Calu3 (cell line): ENCODE results near the gene ARHGAP45. TPM values are rescaled to one million over a fixed set of nuclear protein-coding genes. Genes with fewer than 3 reads are reported as not detected.

Source experiments
- BruUV-seq: library from RNA; stranded (reverse); fragments of 400-500 nt; replicated peaks from 2 replicates; lab custom pipeline; 2021; lab: Mats Ljungman, UMichigan
- CTCF ChIA-PET: fragments of 300-600 bp; sonication (Branson Sonifier 250); formaldehyde crosslinking; loops from one replicate; lab custom pipeline; 2022; ENCODE audit warnings: antibody characterized with exemption; lab: Charles Lee
- DNase-seq: peaks from one replicate; pipeline ENCODE4 v3.0.0; 2022
- H3K27ac Mint-ChIP-seq: one replicate; pipeline ENCODE4 v1.8.0; 2022; ENCODE audit warnings: mixed read lengths; ENCODE audit not compliant: unreplicated experiment
- H3K27me3 Mint-ChIP-seq: one replicate; pipeline ENCODE4 v1.8.0; 2022; ENCODE audit warnings: mixed read lengths; ENCODE audit not compliant: unreplicated experiment
- H3K36me3 Mint-ChIP-seq: one replicate; pipeline ENCODE4 v1.8.0; 2022; ENCODE audit warnings: mild to moderate bottlenecking, moderate library complexity, mixed read lengths; ENCODE audit not compliant: insufficient read depth, unreplicated experiment
- H3K4me1 Mint-ChIP-seq: one replicate; pipeline ENCODE4 v1.8.0; 2022; ENCODE audit warnings: mild to moderate bottlenecking, low read depth, mixed read lengths; ENCODE audit not compliant: unreplicated experiment
- H3K4me3 Mint-ChIP-seq: one replicate; pipeline ENCODE4 v1.8.0; 2022; ENCODE audit warnings: mild to moderate bottlenecking, low read depth, moderate library complexity, mixed read lengths; ENCODE audit not compliant: unreplicated experiment
- H3K9me3 Mint-ChIP-seq: one replicate; pipeline ENCODE4 v1.8.0; 2022; ENCODE audit warnings: low read depth, mixed read lengths; ENCODE audit not compliant: unreplicated experiment
- intact Hi-C: fragments of 100-400 bp; cut with micrococcal nuclease; formaldehyde crosslinking; loops from one replicate; pipeline ENCODE4 v1.10.0; 2022; ENCODE audit not compliant: unreplicated experiment
- total RNA-seq: library from RNA; stranded (reverse); gene quantifications from 2 replicates; pipeline ENCODE4 v1.2.3, GENCODE V29; 2022
- TF ChIP-seq, protein P1 (sequence below): fragments of 200-600 bp; IDR thresholded peaks from one replicate; pipeline ENCODE4 v1.8.0; 2022; ENCODE audit warnings: antibody characterized with exemption; ENCODE audit not compliant: unreplicated experiment

ARHGAP45 gene
- total RNA-seq, 1 experiment from 2014 or later = 10.4 TPM

DNA sequence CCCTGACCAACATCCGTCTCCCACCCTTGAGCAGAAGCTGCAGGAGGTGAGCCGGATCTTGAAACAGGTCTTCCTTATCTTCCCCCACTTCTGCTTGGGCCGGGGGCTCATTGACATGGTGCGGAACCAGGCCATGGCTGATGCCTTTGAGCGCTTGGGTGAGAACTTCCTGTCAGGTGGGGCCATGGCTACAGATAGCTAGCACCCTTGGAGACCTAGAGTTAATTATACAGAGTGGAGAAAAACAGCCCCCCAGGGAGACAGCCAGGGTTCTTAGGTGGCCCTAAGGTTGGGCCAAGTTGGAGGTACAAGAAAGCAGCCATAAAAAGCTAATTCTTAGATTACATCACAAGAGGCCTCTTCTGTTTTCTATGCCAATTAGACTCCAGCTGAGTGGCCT, 8.9 kb upstream of the ARHGAP45 start:
- TF ChIP-seq, protein P1, sequence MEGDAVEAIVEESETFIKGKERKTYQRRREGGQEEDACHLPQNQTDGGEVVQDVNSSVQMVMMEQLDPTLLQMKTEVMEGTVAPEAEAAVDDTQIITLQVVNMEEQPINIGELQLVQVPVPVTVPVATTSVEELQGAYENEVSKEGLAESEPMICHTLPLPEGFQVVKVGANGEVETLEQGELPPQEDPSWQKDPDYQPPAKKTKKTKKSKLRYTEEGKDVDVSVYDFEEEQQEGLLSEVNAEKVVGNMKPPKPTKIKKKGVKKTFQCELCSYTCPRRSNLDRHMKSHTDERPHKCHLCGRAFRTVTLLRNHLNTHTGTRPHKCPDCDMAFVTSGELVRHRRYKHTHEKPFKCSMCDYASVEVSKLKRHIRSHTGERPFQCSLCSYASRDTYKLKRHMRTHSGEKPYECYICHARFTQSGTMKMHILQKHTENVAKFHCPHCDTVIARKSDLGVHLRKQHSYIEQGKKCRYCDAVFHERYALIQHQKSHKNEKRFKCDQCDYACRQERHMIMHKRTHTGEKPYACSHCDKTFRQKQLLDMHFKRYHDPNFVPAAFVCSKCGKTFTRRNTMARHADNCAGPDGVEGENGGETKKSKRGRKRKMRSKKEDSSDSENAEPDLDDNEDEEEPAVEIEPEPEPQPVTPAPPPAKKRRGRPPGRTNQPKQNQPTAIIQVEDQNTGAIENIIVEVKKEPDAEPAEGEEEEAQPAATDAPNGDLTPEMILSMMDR = no peak
- no peak overlapping the region for H3K4me3 Mint-ChIP-seq
- no TSS peak for BruUV-seq
- H3K9me3 Mint-ChIP-seq = no peaks in the 10 kb centered on the region
- no peak for DNase-seq
- H3K4me1 Mint-ChIP-seq = peaks cover 8% of the 10 kb centered on the region
- intact Hi-C loops = no loop called here
- CTCF ChIA-PET = no interaction called here
- peaks cover 17% of the 10 kb centered on the region for H3K36me3 Mint-ChIP-seq
- no peaks in the 10 kb centered on the region for H3K27me3 Mint-ChIP-seq
- no peak overlapping the region for H3K27ac Mint-ChIP-seq

- BruUV-seq = no TSS peak
- CTCF ChIA-PET = no interaction called here
- TF ChIP-seq, protein P1 = no peak
Measured at GRCh38 chr19:1060689-1061088, 6.3 kb upstream of the ARHGAP45 start.

DNA sequence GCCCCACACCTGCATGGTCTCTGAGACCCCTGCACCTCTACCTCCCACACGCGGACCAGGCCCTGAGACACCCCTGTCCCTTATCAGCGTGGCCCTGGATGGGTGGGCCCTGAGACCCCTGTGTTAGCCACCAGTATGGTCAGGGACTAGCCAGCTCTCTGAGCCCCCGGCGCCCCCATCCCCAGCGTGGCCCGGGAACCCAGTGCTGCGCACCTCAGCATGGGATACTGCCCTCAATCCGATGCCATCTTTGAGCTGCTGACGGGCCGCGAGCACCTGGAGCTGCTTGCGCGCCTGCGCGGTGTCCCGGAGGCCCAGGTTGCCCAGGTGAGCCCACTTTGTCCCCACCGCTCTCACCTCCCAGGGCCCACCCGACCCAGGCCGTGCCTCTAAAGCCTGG, 5.0 kb upstream of the ARHGAP45 start:
- CTCF ChIA-PET = interaction anchor here (0.7 kb wide), 1 partner anchor 347 kb away, joined by 11 read pairs; no protein-coding TSS in a partner anchor
- H3K4me3 Mint-ChIP-seq = no peak overlapping the region
- intact Hi-C loops = no loop called here
- H3K9me3 Mint-ChIP-seq = no peaks in the 10 kb centered on the region
- BruUV-seq = no TSS peak
- no peak for DNase-seq
- peaks cover 18% of the 10 kb centered on the region for H3K4me1 Mint-ChIP-seq
- peaks cover 44% of the 10 kb centered on the region for H3K36me3 Mint-ChIP-seq
- H3K27me3 Mint-ChIP-seq = no peaks in the 10 kb centered on the region
- TF ChIP-seq, protein P1 = no peak
- H3K27ac Mint-ChIP-seq = no peak overlapping the region

More at GRCh38 chr19:1060689-1061088, 6.3 kb upstream of the ARHGAP45 start:
- Mint-ChIP-seq H3K27ac (no peak overlapping the region), H3K4me3 (no peak overlapping the region), H3K9me3 (no peaks in the 10 kb centered on the region), H3K4me1 (peaks cover 16% of the 10 kb centered on the region), H3K27me3 (no peaks in the 10 kb centered on the region), H3K36me3 (peaks cover 39% of the 10 kb centered on the region)
- DNase-seq = no peak
- intact Hi-C loops = no loop called here

- H3K27me3 Mint-ChIP-seq = no peaks in the 10 kb centered on the region
- CTCF ChIA-PET = interaction anchor here (0.7 kb wide), 1 partner anchor 346 kb away, joined by 11 read pairs; no protein-coding TSS in a partner anchor
- H3K9me3 Mint-ChIP-seq = no peaks in the 10 kb centered on the region
- no peak overlapping the region for H3K27ac Mint-ChIP-seq
- H3K4me3 Mint-ChIP-seq = no peak overlapping the region
- intact Hi-C loops = no loop called here
- peaks cover 13% of the 10 kb centered on the region for H3K4me1 Mint-ChIP-seq
- no peak for DNase-seq
- TF ChIP-seq, protein P1 = no peak
- H3K36me3 Mint-ChIP-seq = peaks cover 41% of the 10 kb centered on the region
- BruUV-seq = no TSS peak
Measured at GRCh38 chr19:1062387-1063029, 4.5 kb upstream of the ARHGAP45 start.
